ENCODE results near the gene ZBTB16.

Gene ZBTB16

DNA sequence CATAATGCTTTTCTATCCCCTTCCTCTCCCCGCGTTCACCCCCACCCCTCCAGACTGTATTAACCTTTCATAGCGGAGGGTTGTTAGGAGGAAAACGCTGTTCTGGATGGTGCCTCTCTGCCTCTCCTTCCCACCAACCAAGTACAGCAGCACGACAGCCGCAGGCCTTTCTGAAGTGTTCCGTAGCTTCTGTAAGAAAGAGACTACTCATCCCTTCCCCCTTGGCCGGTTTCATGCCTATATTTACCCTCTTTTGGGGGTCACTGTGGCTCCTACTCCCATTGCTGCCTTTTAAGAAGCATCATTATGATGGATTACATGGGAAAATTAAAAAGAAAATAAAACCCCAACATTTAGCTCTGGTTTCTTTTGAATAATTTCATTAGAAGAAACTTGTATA lies 46.5 kb downstream of the ZBTB16 start:
- Histone ChIP-seq H3K9me3 (ENCODE audit: low read depth, low read length) (no peaks in the 10 kb centered on the region), H3K9ac (ENCODE audit: insufficient read length) (no peak overlapping the region), H3K4me3 (no peak overlapping the region), H3K36me3 (ENCODE audit: insufficient read depth, low read length) (no peaks in the 10 kb centered on the region), H3K27ac (no peak overlapping the region)
- DNase-seq (ENCODE audit: low read depth, low spot score), result no peak
- TF ChIP-seq POLR2AphosphoS5 (IDR thresholded peaks at IDR 0.05; ENCODE audit: borderline replicate concordance, low read depth, low read length), result no peak
- TF ChIP-seq FOXP2 (optimal IDR thresholded peaks at IDR 0.05; ENCODE audit: control extremely low read depth, extremely low read length, insufficient read depth), result no peak
- no peak for TF ChIP-seq EZH2 (IDR thresholded peaks at IDR 0.05)

DNA sequence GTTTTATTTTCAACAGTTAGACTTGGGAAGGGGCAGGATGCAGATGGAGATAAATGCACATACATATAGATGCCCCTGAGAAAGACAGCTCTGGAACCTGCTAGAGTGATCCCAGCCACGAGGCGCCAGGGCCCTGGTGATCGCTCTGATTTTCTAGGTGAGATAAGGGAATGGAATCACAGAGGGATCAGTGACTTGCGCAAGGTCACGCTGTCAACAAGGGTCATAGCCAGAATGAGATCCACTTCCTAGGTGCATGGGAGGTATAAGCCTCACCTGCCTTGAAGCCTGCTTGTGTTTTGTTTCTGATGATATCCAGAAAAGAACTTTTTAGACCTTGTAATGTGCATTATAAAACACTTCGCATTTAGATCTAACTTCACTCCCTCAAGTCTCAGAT lies 47.5 kb downstream of the ZBTB16 start:
- Histone ChIP-seq H3K27ac (no peak overlapping the region), H3K9me3 (ENCODE audit: low read depth, low read length) (no peaks in the 10 kb centered on the region), H3K4me3 (no peak overlapping the region), H3K9ac (ENCODE audit: insufficient read length) (no peak overlapping the region), H3K36me3 (ENCODE audit: insufficient read depth, low read length) (no peaks in the 10 kb centered on the region)
- DNase-seq (ENCODE audit: low read depth, low spot score), result no peak
- TF ChIP-seq EZH2 (IDR thresholded peaks at IDR 0.05) (no peak), POLR2AphosphoS5 (IDR thresholded peaks at IDR 0.05; ENCODE audit: borderline replicate concordance, low read depth, low read length) (no peak)

DNA sequence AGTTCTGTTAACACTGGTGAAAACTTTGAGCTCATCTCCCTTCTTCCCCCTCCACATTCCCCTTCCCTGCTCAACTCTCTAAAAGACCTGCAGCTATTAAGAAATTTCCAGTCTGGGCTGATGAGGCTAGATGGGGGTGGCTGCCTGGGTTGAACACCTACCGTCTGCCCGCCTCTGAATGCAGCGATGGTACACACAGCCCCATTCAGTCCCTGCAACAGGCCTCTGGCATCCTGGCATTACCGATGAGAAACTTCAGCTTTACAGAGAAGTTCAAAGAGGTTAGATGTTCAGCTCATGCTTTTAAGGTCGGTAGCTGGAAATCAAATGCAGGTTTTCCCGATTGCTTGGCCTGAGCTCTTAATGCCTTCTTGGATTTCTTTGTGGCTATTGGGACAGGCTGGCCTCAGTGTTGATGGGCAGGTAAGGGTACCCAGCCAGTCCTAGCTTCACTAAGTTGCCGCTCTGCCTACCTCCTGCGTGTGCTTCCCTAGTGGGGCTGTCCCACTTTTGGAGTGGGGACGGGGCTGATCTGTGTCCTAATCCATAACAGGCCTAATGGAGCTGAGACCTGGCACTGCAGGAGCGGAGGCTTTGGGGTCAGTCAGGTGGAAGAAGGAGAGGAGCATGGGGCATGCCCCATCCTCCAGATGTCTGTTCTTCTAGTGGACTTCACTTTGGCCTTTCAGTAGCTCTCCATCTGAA lies 49.1 kb downstream of the ZBTB16 start:
- Histone ChIP-seq H3K9me3 (ENCODE audit: low read depth, low read length) (no peaks in the 10 kb centered on the region), H3K9ac (ENCODE audit: insufficient read length) (no peak overlapping the region), H3K36me3 (ENCODE audit: insufficient read depth, low read length) (no peaks in the 10 kb centered on the region), H3K4me3 (no peak overlapping the region), H3K27ac (no peak overlapping the region)
- no peak for DNase-seq (ENCODE audit: low read depth, low spot score)
- no peak for TF ChIP-seq POLR2AphosphoS5 (IDR thresholded peaks at IDR 0.05; ENCODE audit: borderline replicate concordance, low read depth, low read length)
- TF ChIP-seq EZH2 (IDR thresholded peaks at IDR 0.05), result no peak
- no peak for TF ChIP-seq FOXP2 (optimal IDR thresholded peaks at IDR 0.05; ENCODE audit: control extremely low read depth, extremely low read length, insufficient read depth)

- no peaks in the 10 kb centered on the region for H3K9me3 ChIP-seq (ENCODE audit: low read depth, low read length)
- H3K9ac ChIP-seq (ENCODE audit: insufficient read length), result no peak overlapping the region
- no peak overlapping the region for H3K27ac ChIP-seq
- H3K4me3 ChIP-seq, result no peak overlapping the region
- H3K36me3 ChIP-seq (ENCODE audit: insufficient read depth, low read length), result no peaks in the 10 kb centered on the region
- TF ChIP-seq POLR2AphosphoS5 (IDR thresholded peaks at IDR 0.05; ENCODE audit: borderline replicate concordance, low read depth, low read length) (no peak), EZH2 (IDR thresholded peaks at IDR 0.05) (no peak), FOXP2 (optimal IDR thresholded peaks at IDR 0.05; ENCODE audit: control extremely low read depth, extremely low read length, insufficient read depth) (no peak)
- DNase-seq (ENCODE audit: low read depth, low spot score), result no peak
Observed at GRCh38 chr11:114109206-114110090, 49.9 kb downstream of the ZBTB16 start.

DNA sequence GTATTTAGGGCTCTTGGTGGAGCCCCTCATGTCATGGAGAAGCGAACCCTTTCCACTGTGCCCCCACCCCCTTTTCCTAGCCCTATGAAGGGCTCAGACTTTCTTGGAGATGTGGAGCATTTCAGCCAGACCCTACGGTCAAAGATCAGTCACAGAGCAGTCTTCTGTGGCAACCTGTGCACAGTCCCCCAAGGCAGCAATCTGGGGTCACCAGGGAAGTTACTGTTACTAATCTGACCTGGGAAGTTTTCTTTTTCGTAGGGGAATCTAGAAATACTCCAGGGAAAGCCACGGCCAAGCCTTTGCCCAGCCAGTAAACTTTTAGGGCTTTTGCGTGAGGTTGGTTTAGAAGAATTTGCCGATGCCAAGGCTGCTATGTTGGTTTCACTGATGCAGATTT lies 50.6 kb downstream of the ZBTB16 start:
- H3K4me3 ChIP-seq, result no peak overlapping the region
- H3K27ac ChIP-seq, result no peak overlapping the region
- no peaks in the 10 kb centered on the region for H3K9me3 ChIP-seq (ENCODE audit: low read depth, low read length)
- H3K9ac ChIP-seq (ENCODE audit: insufficient read length), result no peak overlapping the region
- TF ChIP-seq FOXP2 (optimal IDR thresholded peaks at IDR 0.05; ENCODE audit: control extremely low read depth, extremely low read length, insufficient read depth), result no peak
- no peak for TF ChIP-seq EZH2 (IDR thresholded peaks at IDR 0.05)
- no peak for TF ChIP-seq POLR2AphosphoS5 (IDR thresholded peaks at IDR 0.05; ENCODE audit: borderline replicate concordance, low read depth, low read length)
- no peaks in the 10 kb centered on the region for H3K36me3 ChIP-seq (ENCODE audit: insufficient read depth, low read length)
- DNase-seq (ENCODE audit: low read depth, low spot score), result no peak

GRCh38 chr11:114110952-114111947 lies 51.7 kb downstream of the ZBTB16 start:
- no peak overlapping the region for H3K4me3 ChIP-seq
- H3K27ac ChIP-seq, result no peak overlapping the region
- H3K9me3 ChIP-seq (ENCODE audit: low read depth, low read length), result no peaks in the 10 kb centered on the region
- DNase-seq (ENCODE audit: low read depth, low spot score), result no peak
- TF ChIP-seq POLR2AphosphoS5 (IDR thresholded peaks at IDR 0.05; ENCODE audit: borderline replicate concordance, low read depth, low read length) (no peak), EZH2 (IDR thresholded peaks at IDR 0.05) (no peak), FOXP2 (optimal IDR thresholded peaks at IDR 0.05; ENCODE audit: control extremely low read depth, extremely low read length, insufficient read depth) (no peak)
- H3K9ac ChIP-seq (ENCODE audit: insufficient read length), result no peak overlapping the region
- H3K36me3 ChIP-seq (ENCODE audit: insufficient read depth, low read length), result no peaks in the 10 kb centered on the region

GRCh38 chr11:114115451-114115928 lies 56.0 kb downstream of the ZBTB16 start:
- no peak overlapping the region for H3K4me3 ChIP-seq
- DNase-seq (ENCODE audit: low read depth, low spot score), result no peak
- H3K27ac ChIP-seq, result no peak overlapping the region
- TF ChIP-seq POLR2AphosphoS5 (IDR thresholded peaks at IDR 0.05; ENCODE audit: borderline replicate concordance, low read depth, low read length), result no peak
- TF ChIP-seq FOXP2 (optimal IDR thresholded peaks at IDR 0.05; ENCODE audit: control extremely low read depth, extremely low read length, insufficient read depth), result no peak
- no peak for TF ChIP-seq EZH2 (IDR thresholded peaks at IDR 0.05)
- H3K9ac ChIP-seq (ENCODE audit: insufficient read length), result no peak overlapping the region
- H3K36me3 ChIP-seq (ENCODE audit: insufficient read depth, low read length), result no peaks in the 10 kb centered on the region
- no peaks in the 10 kb centered on the region for H3K9me3 ChIP-seq (ENCODE audit: low read depth, low read length)
